CD4-positive, alpha-beta T cell (primary cell): ENCODE data around the gene RNF32. TPM values are rescaled to one million over a fixed set of nuclear protein-coding genes. Genes with fewer than 3 reads are reported as not detected.

Experiments used
- ATAC-seq: fragments of 200-7000 bp; cut with Tn5 transposase; one replicate; pipeline ENCODE4 v1.10.0; 2022; ENCODE audit warnings: mild to moderate bottlenecking; ENCODE audit not compliant: poor library complexity
- CTCF ChIA-PET: fragments of 350-600 bp; sonication (Branson Sonifier 250); formaldehyde crosslinking; loops from one replicate; lab custom pipeline; 2021; ENCODE audit warnings: antibody characterized with exemption, inconsistent platforms; lab: Charles Lee
- POLR2A ChIA-PET: fragments of 350-600 bp; sonication (Branson Sonifier 250); formaldehyde crosslinking; loops from one replicate; lab custom pipeline; 2021; ENCODE audit warnings: antibody characterized with exemption, inconsistent platforms; lab: Charles Lee
- DNase-seq, 14 experiments: peaks; one replicate each; pipeline ENCODE4 v3.0.0-alpha.2; 2013 to 2020; ENCODE audit warnings: mixed read lengths in 2 of 14
- H3K27ac ChIP-seq, 2 donors: one replicate each; pipeline versions ENCODE4 v1.5.1 to v1.7.0; 2013; ENCODE audit warnings: low read length in 2 of 2, low read depth in 1 of 2, mild to moderate bottlenecking in 1 of 2
- H3K27me3 ChIP-seq, 2 experiments: 1 replicate in 1 of 2; 2 replicates in 1 of 2; pipeline versions ENCODE4 v1.6.1 to v1.7.0; 2013; ENCODE audit warnings: low read length in 2 of 2, control low read depth in 1 of 2, mild to moderate bottlenecking in 1 of 2, moderate library complexity in 1 of 2; ENCODE audit not compliant: insufficient read depth in 2 of 2, control insufficient read depth in 1 of 2
- H3K36me3 ChIP-seq: one replicate; pipeline ENCODE4 v1.6.1; 2013; ENCODE audit warnings: low read length, control low read depth; ENCODE audit not compliant: insufficient read depth
- H3K4me1 ChIP-seq: one replicate; pipeline ENCODE4 v1.6.1; 2013; ENCODE audit warnings: low read length, control low read depth; ENCODE audit not compliant: insufficient read depth
- H3K4me3 ChIP-seq: one replicate; pipeline ENCODE4 v1.5.1; 2013; ENCODE audit warnings: mild to moderate bottlenecking, low read length, moderate library complexity
- H3K9me3 ChIP-seq, 2 experiments: 1 replicate in 1 of 2; 2 replicates in 1 of 2; pipeline versions ENCODE4 v1.6.1 to v1.7.0; 2013; ENCODE audit warnings: low read length in 2 of 2, mild to moderate bottlenecking in 2 of 2, control low read depth in 1 of 2, moderate library complexity in 1 of 2; ENCODE audit not compliant: control insufficient read depth in 1 of 2, insufficient read depth in 1 of 2
- H3K27ac Mint-ChIP-seq: one replicate; pipeline ENCODE4 v1.8.0; 2020; ENCODE audit warnings: mixed read lengths
- H3K27me3 Mint-ChIP-seq: one replicate; pipeline ENCODE4 v1.8.0; 2021; ENCODE audit warnings: mixed read lengths
- H3K36me3 Mint-ChIP-seq: one replicate; pipeline ENCODE4 v1.8.0; 2021; ENCODE audit warnings: low read depth, mixed read lengths
- H3K4me1 Mint-ChIP-seq: one replicate; pipeline ENCODE4 v1.8.0; 2021; ENCODE audit warnings: low read depth, mixed read lengths
- H3K4me3 Mint-ChIP-seq: one replicate; pipeline ENCODE4 v1.8.0; 2020; ENCODE audit warnings: mild to moderate bottlenecking, mixed read lengths
- H3K9me3 Mint-ChIP-seq: one replicate; pipeline ENCODE4 v1.8.0; 2020; ENCODE audit warnings: mixed read lengths
- intact Hi-C, 2 experiments: fragments of 100-400 bp; cut with DNase I in 1 of 2; cut with micrococcal nuclease in 1 of 2; formaldehyde crosslinking; loops; one replicate each; pipeline versions ENCODE4 v1.15.1 to v1.9.0; 2023 to 2025; cut with DNase I, micrococcal nuclease
- polyA plus RNA-seq, 2 donors: library from polyadenylated mRNA; unstranded; fragments of 120-200 nt; gene quantifications; one replicate each; pipeline ENCODE4 v1.2.1, GENCODE V29; 2013
- total RNA-seq, 174 experiments: library from RNA in 2 of 174; stranded (reverse) in 2 of 174; gene quantifications; one replicate each; pipeline ENCODE4 v1.2.3 and lab custom pipeline; 2021 to 2026
- TF ChIP-seq, protein P1 (sequence below): fragments of 200-600 bp; IDR thresholded peaks from one replicate; pipeline ENCODE4 v1.8.0; 2022; ENCODE audit warnings: antibody characterized with exemption, mild to moderate bottlenecking

Gene RNF32
- total RNA-seq (under 1 TPM in 1 of 2 experiments, not detected in 1; 0.99 TPM), total RNA-seq (lab: John Stamatoyannopoulos, UW) (0 to 1.7 (median 0.59) reads per million in 172 experiments)
- 3.0 TPM for polyA plus RNA-seq (2013, experiment 1 of 2)
- polyA plus RNA-seq (2013, experiment 2 of 2): 3.0 TPM

DNA sequence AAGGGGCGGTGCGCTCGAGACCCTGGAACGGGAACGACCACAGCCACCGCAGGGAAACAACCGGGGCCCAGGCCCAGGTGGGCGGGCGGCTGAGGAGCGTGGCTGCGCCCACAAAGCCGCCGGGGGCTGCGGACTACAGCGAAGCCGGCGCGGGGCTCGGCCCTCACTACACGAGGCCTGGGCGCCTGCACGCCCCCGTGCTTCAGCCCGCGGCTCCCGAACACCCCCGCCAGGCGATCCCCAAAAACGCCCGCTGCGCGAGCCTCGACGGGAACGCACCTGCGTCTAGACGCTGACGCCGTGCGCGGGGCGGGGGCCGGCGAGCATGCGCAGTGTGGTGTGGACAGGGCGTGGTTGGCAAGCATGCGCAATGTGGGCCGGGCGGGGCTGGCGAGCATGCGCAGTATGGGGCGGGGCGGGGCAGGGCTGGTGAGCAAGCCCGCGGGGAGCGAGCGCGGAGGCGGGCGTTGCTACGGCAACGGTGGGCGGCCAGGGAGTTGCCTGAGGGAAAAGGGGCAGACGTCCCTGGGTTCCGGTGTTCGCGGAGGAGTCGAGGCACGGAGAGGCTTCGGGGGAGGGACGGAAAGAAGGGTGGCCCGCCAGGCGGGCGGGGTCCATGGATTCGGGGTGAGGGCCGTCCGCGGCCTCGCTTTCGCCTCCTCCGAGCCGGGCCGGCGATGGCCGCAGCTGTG lies at the start of gene RNF32:
TSS of gene RNF32 (plus strand) at position 518 of the 692 bp plus-strand sequence. CDS start 3,104 bp downstream, outside the sequence.
- H3K27me3 Mint-ChIP-seq: peaks cover 69% of the 10 kb centered on the region
- peaks cover 17% of the 10 kb centered on the region for H3K4me1 ChIP-seq
- TF ChIP-seq, protein P1, sequence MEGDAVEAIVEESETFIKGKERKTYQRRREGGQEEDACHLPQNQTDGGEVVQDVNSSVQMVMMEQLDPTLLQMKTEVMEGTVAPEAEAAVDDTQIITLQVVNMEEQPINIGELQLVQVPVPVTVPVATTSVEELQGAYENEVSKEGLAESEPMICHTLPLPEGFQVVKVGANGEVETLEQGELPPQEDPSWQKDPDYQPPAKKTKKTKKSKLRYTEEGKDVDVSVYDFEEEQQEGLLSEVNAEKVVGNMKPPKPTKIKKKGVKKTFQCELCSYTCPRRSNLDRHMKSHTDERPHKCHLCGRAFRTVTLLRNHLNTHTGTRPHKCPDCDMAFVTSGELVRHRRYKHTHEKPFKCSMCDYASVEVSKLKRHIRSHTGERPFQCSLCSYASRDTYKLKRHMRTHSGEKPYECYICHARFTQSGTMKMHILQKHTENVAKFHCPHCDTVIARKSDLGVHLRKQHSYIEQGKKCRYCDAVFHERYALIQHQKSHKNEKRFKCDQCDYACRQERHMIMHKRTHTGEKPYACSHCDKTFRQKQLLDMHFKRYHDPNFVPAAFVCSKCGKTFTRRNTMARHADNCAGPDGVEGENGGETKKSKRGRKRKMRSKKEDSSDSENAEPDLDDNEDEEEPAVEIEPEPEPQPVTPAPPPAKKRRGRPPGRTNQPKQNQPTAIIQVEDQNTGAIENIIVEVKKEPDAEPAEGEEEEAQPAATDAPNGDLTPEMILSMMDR: no peak
- ChIA-PET POLR2A (interaction anchor here (1.0 to 1.3 kb wide), 4 partner anchors 26 to 253 kb away, joined by 3 to 7 read pairs (median 4); partner anchors contain the start of gene LMBR1), CTCF (no interaction called here)
- peak within 1 kb of the TSS; percentile 85 for H3K27ac Mint-ChIP-seq
- H3K36me3 Mint-ChIP-seq: no peaks in the 10 kb centered on the region
- peak within 1 kb of the TSS; percentile 53 to 78 for H3K27ac ChIP-seq
- no peaks in the 10 kb centered on the region for H3K27me3 ChIP-seq
- peak within 1 kb of the TSS; percentile 64 for H3K4me3 ChIP-seq
- H3K9me3 ChIP-seq: peaks cover 0 to 14% of the 10 kb centered on the region in 2 experiments
- DNase-seq (peak; percentile 87 to 98 (median 92)), ATAC-seq (peak; percentile 74)
- peaks cover 2% of the 10 kb centered on the region for H3K9me3 Mint-ChIP-seq
- intact Hi-C loops: loop anchor here (2.0 to 10.0 kb wide), 2 partner anchors 28 to 996 kb away; partner anchors contain the start of gene RBM33 (in 1 of the 2)
- peak within 1 kb of the TSS; percentile 89 for H3K4me3 Mint-ChIP-seq
- peaks cover 18% of the 10 kb centered on the region for H3K4me1 Mint-ChIP-seq
- H3K36me3 ChIP-seq: no peaks in the 10 kb centered on the region

DNA sequence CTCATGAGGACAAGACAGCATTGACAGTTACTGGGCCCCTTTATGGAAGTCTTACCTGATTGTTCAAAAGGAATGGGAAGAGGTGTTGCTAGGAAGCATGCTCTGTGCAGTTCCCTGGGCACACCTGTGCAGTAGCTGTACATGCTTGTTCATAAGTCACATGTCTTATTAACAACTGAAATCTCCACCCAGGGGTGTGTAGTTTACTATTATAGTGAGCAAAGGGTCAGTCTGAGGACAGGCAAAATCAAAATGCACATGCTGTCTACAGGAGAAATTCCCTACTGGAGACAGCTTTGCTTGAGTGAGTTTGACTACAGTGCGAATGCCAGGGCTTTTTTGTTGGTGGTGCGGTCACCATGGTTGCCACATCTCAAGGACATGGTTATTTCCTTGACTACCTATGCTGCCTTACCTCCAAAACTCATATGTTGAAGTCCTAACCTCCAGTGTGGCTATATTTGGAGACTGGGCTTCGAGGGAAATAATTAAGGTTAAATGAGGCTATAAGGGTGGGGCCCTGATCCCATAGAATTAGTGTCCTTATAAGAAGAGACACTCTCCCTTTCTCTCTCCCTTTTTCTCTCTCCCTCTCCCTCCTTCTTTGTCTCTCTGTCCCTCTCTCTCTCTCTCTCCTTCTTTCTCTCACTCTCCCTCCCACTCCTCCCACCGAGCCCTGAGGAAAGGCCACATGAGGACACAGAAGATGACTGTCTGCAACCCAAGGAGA lies 48.3 kb upstream of the RNF32 start:
- ChIA-PET POLR2A (no interaction called here), CTCF (no interaction called here)
- Histone ChIP-seq H3K4me3 (no peak overlapping the region), H3K4me1 (no peaks in the 10 kb centered on the region), H3K36me3 (no peaks in the 10 kb centered on the region), H3K27ac (no peak overlapping the region), H3K9me3 (peaks cover 5 to 9% of the 10 kb centered on the region in 2 experiments), H3K27me3 (peaks cover 0 to 3% of the 10 kb centered on the region in 2 experiments)
- intact Hi-C loops: no loop called here
- no peak overlapping the region for H3K27ac Mint-ChIP-seq
- no peak overlapping the region for H3K4me3 Mint-ChIP-seq
- TF ChIP-seq, protein P1: no peak
- H3K36me3 Mint-ChIP-seq: no peaks in the 10 kb centered on the region
- H3K9me3 Mint-ChIP-seq: peaks cover 9% of the 10 kb centered on the region
- no peaks in the 10 kb centered on the region for H3K4me1 Mint-ChIP-seq
- no peak for ATAC-seq
- peaks cover 19% of the 10 kb centered on the region for H3K27me3 Mint-ChIP-seq
- no peak for DNase-seq

DNA sequence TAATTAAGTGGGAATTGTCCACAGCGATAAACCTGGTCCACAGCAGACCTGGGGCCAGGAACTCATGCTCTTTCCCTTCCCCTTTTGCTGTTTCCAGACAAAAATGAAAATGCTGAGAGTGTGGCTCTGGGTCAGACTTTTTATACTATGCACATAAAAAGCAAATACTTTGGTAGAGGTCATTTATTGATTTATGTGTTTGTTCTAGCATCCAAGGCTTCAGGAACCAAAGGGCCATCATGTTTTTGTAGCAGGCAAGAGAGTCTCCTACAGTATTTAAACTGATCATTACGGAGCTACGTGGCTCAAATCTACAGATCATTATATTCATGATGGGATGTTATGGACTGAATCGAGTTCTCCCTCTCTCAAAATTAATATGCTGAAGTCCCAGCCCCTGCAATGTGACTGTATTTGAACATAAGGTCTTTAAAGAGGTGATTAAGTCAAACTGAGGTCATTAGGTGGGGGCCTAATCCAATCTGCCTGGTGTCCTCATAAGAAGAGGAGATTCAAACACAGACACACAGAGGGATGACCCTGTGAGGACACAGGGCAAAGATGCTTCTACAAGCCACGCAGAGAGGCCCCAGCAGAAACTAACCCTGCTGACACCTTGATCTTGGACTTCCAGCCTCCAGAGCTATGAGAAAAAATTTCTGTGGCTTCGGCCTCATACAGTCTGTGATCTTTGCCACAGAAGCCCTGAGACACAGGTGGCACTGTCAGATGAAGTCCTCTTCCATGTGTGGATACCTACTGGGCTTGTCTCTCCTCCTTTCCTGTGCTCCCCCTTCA lies 46.1 kb upstream of the RNF32 start:
- Histone ChIP-seq H3K4me3 (no peak overlapping the region), H3K27ac (no peak overlapping the region), H3K27me3 (peaks cover 0 to 3% of the 10 kb centered on the region in 2 experiments), H3K4me1 (no peaks in the 10 kb centered on the region), H3K36me3 (no peaks in the 10 kb centered on the region), H3K9me3 (peaks cover 5 to 9% of the 10 kb centered on the region in 2 experiments)
- Mint-ChIP-seq H3K9me3 (peaks cover 12% of the 10 kb centered on the region), H3K4me3 (no peak overlapping the region), H3K36me3 (no peaks in the 10 kb centered on the region), H3K4me1 (no peaks in the 10 kb centered on the region), H3K27ac (no peak overlapping the region), H3K27me3 (peaks cover 17% of the 10 kb centered on the region)
- DNase-seq (no peak), ATAC-seq (no peak)
- TF ChIP-seq, protein P1: no peak
- POLR2A ChIA-PET: no interaction called here
- CTCF ChIA-PET: no interaction called here
- intact Hi-C loops: no loop called here
